Measurements from ENCODE around the gene CEP72. TPM values are rescaled to one million over a fixed set of nuclear protein-coding genes. Genes with fewer than 3 reads are reported as not detected.

CEP72 gene
- total RNA-seq, 1 donor from 2014 or later, result 7.0 TPM

DNA sequence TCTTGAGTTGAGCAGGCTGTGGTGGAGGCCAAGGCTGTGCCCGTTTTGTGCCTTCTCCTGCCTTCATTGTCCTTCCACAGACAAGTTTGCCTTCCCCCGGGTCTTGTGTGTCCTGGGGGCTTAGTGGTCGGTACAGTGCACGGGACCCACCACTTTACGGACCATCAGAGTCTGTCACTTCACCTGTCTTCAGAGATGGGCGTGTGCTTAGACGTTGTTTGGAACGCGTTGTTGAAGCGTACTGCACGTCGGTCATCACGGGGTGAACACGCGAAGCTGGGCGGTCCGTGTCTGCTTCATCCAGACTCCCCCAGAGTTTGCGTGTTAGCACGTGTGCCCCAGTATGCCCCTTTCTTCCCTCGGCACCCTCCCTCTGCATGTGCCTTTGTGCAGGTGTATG lies 24.8 kb downstream of the CEP72 start:
- Histone ChIP-seq H3K4me1 (ENCODE audit: insufficient read depth, low read length) (no peaks in the 10 kb centered on the region), H3K27me3 (ENCODE audit: insufficient read depth, low read length) (no peaks in the 10 kb centered on the region), H2AFZ (ENCODE audit: low read depth, low read length) (no peak overlapping the region), H3K9me3 (ENCODE audit: insufficient read depth, low read depth, low read length) (no peaks in the 10 kb centered on the region), H3K36me3 (ENCODE audit: insufficient read depth, low read length) (peaks cover 15% of the 10 kb centered on the region), H3K4me3 (ENCODE audit: insufficient read depth, low read depth, low read length) (no peak overlapping the region), H4K20me1 (ENCODE audit: insufficient read depth, low read length) (peaks cover 6% of the 10 kb centered on the region), H3K27ac (ENCODE audit: low read depth, low read length) (no peak overlapping the region), H3K9ac (ENCODE audit: low read length) (no peak overlapping the region), H3K4me2 (ENCODE audit: low read length) (no peak overlapping the region), H3K79me2 (ENCODE audit: insufficient read depth, low read length) (no peaks in the 10 kb centered on the region)
- Mint-ChIP-seq H3K36me3 (ENCODE audit: low read depth, unreplicated experiment) (peaks cover 28% of the 10 kb centered on the region), H3K4me3 (ENCODE audit: unreplicated experiment) (no peak overlapping the region), H3K9me3 (ENCODE audit: unreplicated experiment) (no peaks in the 10 kb centered on the region), H3K4me1 (ENCODE audit: low read depth, unreplicated experiment) (no peaks in the 10 kb centered on the region), H3K27me3 (ENCODE audit: low read depth, unreplicated experiment) (no peaks in the 10 kb centered on the region), H3K27ac (ENCODE audit: unreplicated experiment) (no peak overlapping the region)
- DNase-seq (ENCODE audit: low read depth), result no peak
- TF ChIP-seq, protein P1, sequence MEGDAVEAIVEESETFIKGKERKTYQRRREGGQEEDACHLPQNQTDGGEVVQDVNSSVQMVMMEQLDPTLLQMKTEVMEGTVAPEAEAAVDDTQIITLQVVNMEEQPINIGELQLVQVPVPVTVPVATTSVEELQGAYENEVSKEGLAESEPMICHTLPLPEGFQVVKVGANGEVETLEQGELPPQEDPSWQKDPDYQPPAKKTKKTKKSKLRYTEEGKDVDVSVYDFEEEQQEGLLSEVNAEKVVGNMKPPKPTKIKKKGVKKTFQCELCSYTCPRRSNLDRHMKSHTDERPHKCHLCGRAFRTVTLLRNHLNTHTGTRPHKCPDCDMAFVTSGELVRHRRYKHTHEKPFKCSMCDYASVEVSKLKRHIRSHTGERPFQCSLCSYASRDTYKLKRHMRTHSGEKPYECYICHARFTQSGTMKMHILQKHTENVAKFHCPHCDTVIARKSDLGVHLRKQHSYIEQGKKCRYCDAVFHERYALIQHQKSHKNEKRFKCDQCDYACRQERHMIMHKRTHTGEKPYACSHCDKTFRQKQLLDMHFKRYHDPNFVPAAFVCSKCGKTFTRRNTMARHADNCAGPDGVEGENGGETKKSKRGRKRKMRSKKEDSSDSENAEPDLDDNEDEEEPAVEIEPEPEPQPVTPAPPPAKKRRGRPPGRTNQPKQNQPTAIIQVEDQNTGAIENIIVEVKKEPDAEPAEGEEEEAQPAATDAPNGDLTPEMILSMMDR (IDR thresholded peaks at IDR 0.05; ENCODE audit: insufficient read depth, low read depth, low read length), result no peak
- TF ChIP-seq EZH2 (IDR thresholded peaks at IDR 0.05; ENCODE audit: insufficient read depth, low read length), result no peak
- FAIRE-seq, result no peak

DNA sequence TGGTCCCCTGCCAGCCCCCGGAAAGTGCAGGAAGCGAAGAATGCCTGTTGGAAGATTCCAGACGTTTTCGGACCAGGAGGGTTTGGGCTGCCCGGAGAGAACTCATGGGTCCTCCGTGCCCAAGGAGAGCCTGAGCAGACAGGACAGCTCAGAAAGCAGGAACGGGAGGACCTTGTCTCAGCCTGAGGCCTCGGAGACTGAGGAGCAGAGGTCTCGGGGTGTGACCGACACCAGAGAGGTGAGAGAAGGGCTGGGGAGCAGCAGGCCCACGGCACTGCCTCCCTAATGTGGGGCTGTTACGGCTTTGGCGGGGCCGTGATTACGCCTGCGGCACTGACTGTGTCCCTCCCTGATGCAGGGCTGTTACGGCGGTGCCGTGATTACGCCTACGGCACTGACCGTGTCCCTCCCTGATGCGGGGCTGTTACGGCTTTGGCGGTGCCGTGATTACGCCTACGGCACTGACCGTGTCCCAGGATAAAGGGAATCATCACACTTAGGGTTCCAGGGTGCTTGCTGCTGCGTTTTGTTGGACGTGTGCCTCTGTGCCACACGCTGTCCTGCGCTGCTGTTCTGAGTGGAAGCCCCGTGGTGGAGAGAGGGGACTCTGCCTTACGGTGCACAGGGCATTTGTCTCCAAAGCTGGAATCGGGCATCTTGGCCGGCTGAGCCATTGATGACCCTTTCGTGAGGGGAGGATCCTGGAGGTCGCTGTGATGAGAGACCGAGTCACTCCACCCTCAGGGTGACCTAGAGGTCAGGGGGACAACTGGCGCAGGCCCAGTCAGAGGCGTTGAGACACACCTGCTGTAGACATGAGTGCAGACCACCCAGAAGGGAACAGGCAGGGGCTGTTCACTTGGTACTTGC lies 25.7 kb downstream of the CEP72 start:
- Histone ChIP-seq H3K27me3 (ENCODE audit: insufficient read depth, low read length) (no peaks in the 10 kb centered on the region), H3K79me2 (ENCODE audit: insufficient read depth, low read length) (no peaks in the 10 kb centered on the region), H3K4me3 (ENCODE audit: insufficient read depth, low read depth, low read length) (no peak overlapping the region), H3K4me1 (ENCODE audit: insufficient read depth, low read length) (no peaks in the 10 kb centered on the region), H3K27ac (ENCODE audit: low read depth, low read length) (no peak overlapping the region), H2AFZ (ENCODE audit: low read depth, low read length) (no peak overlapping the region), H3K9me3 (ENCODE audit: insufficient read depth, low read depth, low read length) (no peaks in the 10 kb centered on the region), H4K20me1 (ENCODE audit: insufficient read depth, low read length) (peaks cover 6% of the 10 kb centered on the region), H3K4me2 (ENCODE audit: low read length) (no peak overlapping the region), H3K9ac (ENCODE audit: low read length) (no peak overlapping the region), H3K36me3 (ENCODE audit: insufficient read depth, low read length) (peaks cover 15% of the 10 kb centered on the region)
- no peaks in the 10 kb centered on the region for H3K4me1 Mint-ChIP-seq (ENCODE audit: low read depth, unreplicated experiment)
- H3K27ac Mint-ChIP-seq (ENCODE audit: unreplicated experiment), result no peak overlapping the region
- H3K27me3 Mint-ChIP-seq (ENCODE audit: low read depth, unreplicated experiment), result no peaks in the 10 kb centered on the region
- FAIRE-seq, result no peak
- H3K4me3 Mint-ChIP-seq (ENCODE audit: unreplicated experiment), result no peak overlapping the region
- H3K36me3 Mint-ChIP-seq (ENCODE audit: low read depth, unreplicated experiment), result peaks cover 28% of the 10 kb centered on the region
- DNase-seq (ENCODE audit: low read depth), result no peak
- TF ChIP-seq, protein P1 (IDR thresholded peaks at IDR 0.05; ENCODE audit: insufficient read depth, low read depth, low read length), result no peak
- no peak for TF ChIP-seq EZH2 (IDR thresholded peaks at IDR 0.05; ENCODE audit: insufficient read depth, low read length)
- H3K9me3 Mint-ChIP-seq (ENCODE audit: unreplicated experiment), result no peaks in the 10 kb centered on the region

All from astrocyte (in vitro differentiated cells and primary cell).